SIG-M5 treated with dmso at 0.1 percent for 504 hours (cell line): ENCODE data around the gene STXBP6.
A peak's percentile ranks its signal among the peaks of the same experiment; 100 is the strongest.

Experiments used
- DNase-seq: peaks from one replicate; lab custom pipeline; 2025; ENCODE audit not compliant: unreplicated experiment; lab: John Stamatoyannopoulos, UW

STXBP6 gene

GRCh38 chr14:24920265-24921075 lies 129.5 kb downstream of the STXBP6 start:
- no peak for DNase-seq

- DNase-seq, result no peak
These were observed 131.1 kb downstream of the STXBP6 start for GRCh38 chr14:24918822-24919221.

- DNase-seq, result no peak
These were observed 133.9 kb downstream of the STXBP6 start for GRCh38 chr14:24915958-24916595.

- no peak for DNase-seq
These were observed 134.5 kb downstream of the STXBP6 start for GRCh38 chr14:24915403-24915921.

GRCh38 chr14:24913746-24914145 lies 136.2 kb downstream of the STXBP6 start:
- no peak for DNase-seq

GRCh38 chr14:24913021-24913420 lies 136.9 kb downstream of the STXBP6 start:
- DNase-seq, result no peak

- DNase-seq, result peak; percentile 3
These were observed 138.4 kb downstream of the STXBP6 start for GRCh38 chr14:24911324-24912109.

- no peak for DNase-seq
These were observed 139.4 kb downstream of the STXBP6 start for GRCh38 chr14:24910408-24910986.

- no peak for DNase-seq
These were observed 140.2 kb downstream of the STXBP6 start for GRCh38 chr14:24909523-24910302.

- no peak for DNase-seq
These were observed 141.2 kb downstream of the STXBP6 start for GRCh38 chr14:24908592-24909236.

- no peak for DNase-seq
These were observed 145.4 kb downstream of the STXBP6 start for GRCh38 chr14:24904533-24904932.

GRCh38 chr14:24903337-24903736 lies 146.6 kb downstream of the STXBP6 start:
- DNase-seq, result no peak

GRCh38 chr14:24900269-24901100 lies 149.5 kb downstream of the STXBP6 start:
- DNase-seq, result no peak

GRCh38 chr14:24897793-24898192 lies 152.2 kb downstream of the STXBP6 start:
- no peak for DNase-seq

GRCh38 chr14:24895622-24896021 lies 154.3 kb downstream of the STXBP6 start:
- DNase-seq, result no peak

- no peak for DNase-seq
These were observed 154.7 kb downstream of the STXBP6 start for GRCh38 chr14:24895243-24895583.

GRCh38 chr14:24894583-24895242 lies 155.2 kb downstream of the STXBP6 start:
- no peak for DNase-seq

- no peak for DNase-seq
These were observed 157.4 kb downstream of the STXBP6 start for GRCh38 chr14:24892497-24893051.
